Epithelial cell of prostate (primary cell): Measurements from ENCODE around the gene IRAK1BP1.
A peak's percentile ranks its signal among the peaks of the same experiment; 100 is the strongest.
"Not testable (repeated sequence)": the region's sequence is repeated elsewhere in the genome, so short reads cannot be mapped to it uniquely, and the experiment has no call there.

Experiments
- DNase-seq: peaks from one replicate; pipeline ENCODE4 v3.0.0-alpha.2; 2011; ENCODE audit warnings: low read depth, low spot score
- H3K27ac ChIP-seq: fragments of 450-650 bp; 2 replicates; pipeline ENCODE4 v1.5.1; 2017; ENCODE audit warnings: mild to moderate bottlenecking

IRAK1BP1 gene

GRCh38 chr6:78875505-78875904, 8.2 kb downstream of the IRAK1BP1 start:
- DNase-seq, result no peak
- H3K27ac ChIP-seq, result no peak overlapping the region

DNA sequence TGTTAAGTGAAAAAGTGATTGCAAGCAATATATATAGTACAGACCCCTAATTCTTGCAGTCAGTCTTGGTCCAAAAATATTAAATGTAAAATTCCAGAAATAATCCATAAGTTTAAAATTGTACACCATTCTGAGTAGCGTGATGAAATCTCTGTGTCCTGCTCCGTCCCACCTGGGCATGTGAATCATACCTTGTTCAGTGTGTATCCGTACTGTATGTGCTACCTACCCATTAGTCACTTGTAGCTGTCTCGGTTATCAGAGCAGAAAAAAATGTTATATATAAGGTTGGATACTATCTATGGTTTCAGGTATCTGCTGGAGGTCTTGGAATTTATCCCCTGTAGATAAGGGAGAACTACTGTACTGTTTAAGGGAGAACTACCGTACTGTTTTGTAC, 16.3 kb downstream of the IRAK1BP1 start:
- H3K27ac ChIP-seq, result no peak overlapping the region
- DNase-seq, result no peak

GRCh38 chr6:78889901-78890300, 22.6 kb downstream of the IRAK1BP1 start:
- DNase-seq, H3K27ac ChIP-seq: not testable (repeated sequence)

DNA sequence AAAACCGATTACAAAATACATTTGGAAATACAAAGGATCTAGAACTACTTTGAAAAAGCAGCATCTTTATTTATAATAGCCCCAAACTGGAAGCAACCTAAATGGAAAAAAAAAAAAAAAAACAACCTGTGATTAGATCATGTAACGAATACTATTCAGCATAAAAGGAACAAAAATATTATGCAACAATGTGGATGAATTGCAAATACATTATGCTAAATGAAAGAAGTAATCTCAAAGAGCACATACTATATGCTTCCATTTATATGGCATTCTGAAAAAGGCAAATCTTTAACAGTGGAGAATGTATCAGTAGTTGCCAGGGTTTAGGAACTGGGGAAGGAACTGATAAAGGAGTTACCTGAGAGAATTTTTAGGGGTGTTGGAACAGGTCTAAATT, 28.9 kb downstream of the IRAK1BP1 start:
- H3K27ac ChIP-seq, result no peak overlapping the region
- no peak for DNase-seq

GRCh38 chr6:78908621-78909020, 41.3 kb downstream of the IRAK1BP1 start:
- DNase-seq, result peak; percentile 14
- H3K27ac ChIP-seq, result peak overlapping the region; percentile 45

- no peak for DNase-seq
- peak overlapping the region; percentile 45 for H3K27ac ChIP-seq
These were observed 42.0 kb downstream of the IRAK1BP1 start for GRCh38 chr6:78909391-78909790.

DNA sequence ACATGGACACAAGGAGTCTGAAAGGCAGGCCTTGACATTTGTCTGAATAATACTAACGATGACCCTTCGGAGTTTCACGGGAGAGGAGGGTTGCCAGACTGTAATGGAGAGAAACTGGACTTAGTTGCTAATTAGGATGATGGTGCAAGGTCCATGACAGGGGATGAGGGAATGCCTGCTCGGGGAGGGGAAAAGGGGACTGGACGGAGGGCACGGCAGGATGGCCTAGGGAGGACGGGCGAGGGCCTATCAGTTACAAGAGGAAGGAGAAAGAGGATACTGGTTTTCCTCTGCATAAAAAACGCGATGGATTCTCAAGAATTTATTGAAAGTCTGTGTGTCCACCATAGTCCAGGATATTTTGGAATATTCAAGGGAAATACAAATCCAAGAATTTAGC, 42.7 kb downstream of the IRAK1BP1 start:
- no peak for DNase-seq
- no peak overlapping the region for H3K27ac ChIP-seq

DNA sequence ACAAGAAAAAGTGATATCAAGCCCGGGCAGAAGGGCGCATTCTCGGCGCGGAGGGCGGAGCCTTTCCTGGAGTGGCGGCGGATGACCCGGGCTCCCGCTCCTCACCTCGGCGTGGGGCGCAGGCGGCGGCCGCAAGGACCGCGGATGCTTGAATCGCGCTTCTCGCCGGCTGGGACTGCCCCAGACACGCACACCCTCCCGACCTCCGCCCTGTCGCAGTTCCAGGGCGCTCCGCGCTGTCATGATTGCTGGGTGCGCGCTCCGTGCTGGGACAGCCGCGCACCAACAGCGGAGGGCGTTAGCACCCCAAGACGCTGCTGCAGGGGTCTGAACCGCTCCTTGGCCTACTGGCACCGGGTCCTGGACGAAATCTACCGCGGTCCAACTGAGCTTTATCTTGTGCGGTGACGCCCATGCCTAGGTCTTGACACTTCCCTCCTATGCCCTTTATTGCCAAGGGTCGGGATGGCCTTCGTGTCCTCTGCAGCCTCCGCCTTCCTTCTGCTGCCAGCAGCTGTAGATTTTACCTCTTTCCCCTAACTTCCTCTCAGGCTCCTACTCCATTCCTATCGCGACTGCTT, 43.3 kb downstream of the IRAK1BP1 start:
- DNase-seq, result no peak
- H3K27ac ChIP-seq, result no peak overlapping the region

DNA sequence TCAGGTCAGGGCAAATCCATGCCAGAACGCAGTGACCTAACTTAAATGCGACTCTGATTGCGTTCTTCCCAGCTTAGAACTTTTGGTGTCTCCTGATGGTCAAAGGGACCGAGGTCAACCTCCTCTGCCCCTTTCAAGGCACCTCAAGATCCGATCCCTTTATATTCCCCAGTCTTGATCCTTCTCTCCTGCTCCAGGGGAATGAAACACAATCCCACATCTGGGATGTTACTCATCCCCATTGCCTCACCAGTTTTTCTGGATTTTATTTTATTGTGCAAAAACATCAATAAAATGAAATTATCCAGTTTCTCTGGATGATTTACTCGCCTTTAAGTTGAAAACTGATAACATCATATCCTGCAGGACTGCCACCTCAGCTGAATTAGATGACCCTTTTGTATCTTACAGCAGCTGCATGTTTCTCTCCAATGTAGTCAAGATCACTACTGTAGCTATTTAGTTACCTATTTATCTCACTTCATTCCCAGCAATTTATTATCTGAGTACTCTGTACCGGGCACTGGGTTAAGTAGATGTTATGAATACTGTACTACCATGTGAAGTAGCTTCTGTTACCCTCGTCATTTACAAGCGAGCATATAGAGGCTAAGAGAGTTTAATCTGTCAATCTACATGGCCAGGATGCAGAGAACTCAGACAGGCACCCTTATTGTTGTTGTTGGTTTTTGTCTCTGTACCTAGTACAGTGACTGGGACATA, 44.0 kb downstream of the IRAK1BP1 start:
- no peak for DNase-seq

GRCh38 chr6:78916411-78916810, 49.1 kb downstream of the IRAK1BP1 start:
- H3K27ac ChIP-seq, result peak overlapping the region; percentile 64
- peak; percentile 91 for DNase-seq

More for the DNA sequence above, 44.0 kb downstream of the IRAK1BP1 start:
- H3K27ac ChIP-seq, result no peak overlapping the region

- no peak overlapping the region for H3K27ac ChIP-seq
- DNase-seq, result no peak
These were observed 50.4 kb downstream of the IRAK1BP1 start for GRCh38 chr6:78917788-78918187.

GRCh38 chr6:78921168-78921567, 53.8 kb downstream of the IRAK1BP1 start:
- DNase-seq, H3K27ac ChIP-seq: not testable (repeated sequence)

DNA sequence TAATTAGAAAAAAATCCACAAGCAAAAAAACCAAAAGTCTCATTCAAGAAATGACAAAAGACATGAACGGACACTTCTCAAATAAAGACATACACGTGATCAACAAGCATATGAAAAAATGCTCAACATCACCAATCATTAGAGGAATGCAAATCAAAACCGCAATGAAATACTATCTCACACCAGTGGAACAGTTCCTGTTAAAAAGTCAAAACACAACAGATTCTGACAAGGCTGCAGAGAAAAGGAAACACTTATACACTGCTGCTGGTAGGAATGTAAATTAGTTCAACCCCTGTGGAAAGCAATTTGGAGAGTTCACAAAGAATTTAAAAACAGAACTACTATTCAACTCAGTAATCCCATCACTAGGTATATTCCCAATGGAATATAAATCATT, 58.0 kb downstream of the IRAK1BP1 start:
- no peak for DNase-seq

GRCh38 chr6:78935553-78935952, 68.2 kb downstream of the IRAK1BP1 start:
- H3K27ac ChIP-seq, result no peak overlapping the region
- no peak for DNase-seq

More for the DNA sequence above, 58.0 kb downstream of the IRAK1BP1 start:
- no peak overlapping the region for H3K27ac ChIP-seq

DNA sequence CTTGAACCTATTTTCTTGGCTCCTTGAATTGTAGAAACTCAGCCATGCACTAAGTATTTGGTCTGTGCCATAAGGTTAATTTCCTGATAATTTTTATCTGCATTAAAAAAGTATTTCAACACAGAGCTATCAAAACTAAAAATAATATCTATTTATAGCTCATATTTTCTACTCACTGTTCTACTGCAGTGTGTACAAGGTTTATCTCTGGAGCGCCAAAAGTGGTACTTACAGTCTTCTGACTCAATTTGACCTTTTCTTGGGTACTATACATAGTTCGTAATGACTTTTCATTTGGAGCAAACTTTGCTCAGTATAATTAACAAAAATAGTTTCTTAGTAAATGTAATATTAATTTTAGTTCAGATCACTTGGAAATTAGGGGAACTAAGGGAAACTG, 69.2 kb downstream of the IRAK1BP1 start:
- H3K27ac ChIP-seq, result no peak overlapping the region
- DNase-seq, result no peak

DNA sequence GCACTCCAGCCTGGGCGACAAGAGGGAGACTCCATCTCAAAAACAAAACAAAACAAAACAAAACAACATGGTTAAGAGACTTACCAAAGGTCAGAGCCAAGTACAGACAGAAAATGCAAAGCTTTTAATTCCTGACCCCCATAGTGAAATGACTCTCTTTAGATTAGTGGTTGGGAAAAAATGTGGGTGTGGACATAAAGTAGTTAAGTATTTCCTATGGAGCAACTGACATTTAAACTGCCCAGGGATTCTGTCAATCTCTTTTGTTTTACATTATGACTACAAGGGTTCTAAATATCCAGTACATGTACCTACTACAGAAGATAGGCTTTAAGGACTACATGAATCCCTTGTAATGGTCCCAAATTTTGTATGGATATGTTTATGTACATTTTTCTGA, 75.1 kb downstream of the IRAK1BP1 start:
- no peak for DNase-seq
- no peak overlapping the region for H3K27ac ChIP-seq

- H3K27ac ChIP-seq, result no peak overlapping the region
- no peak for DNase-seq
These were observed 80.2 kb downstream of the IRAK1BP1 start for GRCh38 chr6:78947529-78947928.

GRCh38 chr6:78947962-78948361, 80.6 kb downstream of the IRAK1BP1 start:
- DNase-seq, result no peak
- H3K27ac ChIP-seq, result no peak overlapping the region

DNA sequence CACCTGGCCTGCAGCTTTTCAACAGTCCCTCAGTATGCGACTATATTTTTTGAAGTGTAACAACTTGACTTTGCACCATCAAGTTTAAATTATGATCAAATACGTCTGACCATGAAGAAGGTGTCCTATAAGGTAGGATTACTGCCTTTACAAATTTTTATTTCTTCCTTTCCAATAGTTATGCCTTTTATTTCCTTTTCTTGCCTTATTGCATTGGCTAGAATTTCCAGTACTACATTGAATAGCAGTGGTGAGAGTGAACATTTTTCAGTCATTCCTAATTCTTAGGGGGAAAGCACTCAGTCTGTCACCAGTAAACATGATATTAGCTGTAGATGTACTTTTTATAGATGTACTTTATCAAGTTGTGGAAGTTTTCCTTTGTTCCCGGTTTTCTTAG, 81.4 kb downstream of the IRAK1BP1 start:
- no peak for DNase-seq
- H3K27ac ChIP-seq, result no peak overlapping the region

DNA sequence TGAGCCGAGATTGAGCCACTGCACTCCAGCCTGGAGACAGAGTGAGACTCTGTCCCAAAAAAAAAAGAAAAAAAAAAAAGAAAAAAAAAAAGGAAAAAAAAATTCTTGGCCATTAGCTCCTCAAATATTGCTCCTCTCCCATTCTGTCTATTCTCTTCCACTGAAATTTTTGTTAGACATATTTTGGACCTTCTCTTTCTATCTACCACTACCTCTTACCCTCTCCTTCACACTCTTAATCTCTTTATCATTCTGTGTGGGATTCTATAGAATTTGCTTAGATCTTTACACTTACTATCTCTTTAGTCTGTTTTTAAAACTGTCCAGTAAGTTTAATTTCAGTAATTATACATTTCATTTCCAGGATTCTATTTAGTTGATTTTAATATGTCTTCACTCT, 85.0 kb downstream of the IRAK1BP1 start:
- no peak for DNase-seq
- H3K27ac ChIP-seq, result no peak overlapping the region
